GM18909 (cell line): Measurements from ENCODE around the gene C15orf61.

Source experiments
- ATAC-seq: cut with Tn5 transposase; IDR thresholded peaks from one replicate; pipeline ENCODE4 v1.9.1; 2021; ENCODE audit warnings: mild to moderate bottlenecking; ENCODE audit not compliant: unreplicated experiment, poor library complexity

Gene C15orf61

DNA sequence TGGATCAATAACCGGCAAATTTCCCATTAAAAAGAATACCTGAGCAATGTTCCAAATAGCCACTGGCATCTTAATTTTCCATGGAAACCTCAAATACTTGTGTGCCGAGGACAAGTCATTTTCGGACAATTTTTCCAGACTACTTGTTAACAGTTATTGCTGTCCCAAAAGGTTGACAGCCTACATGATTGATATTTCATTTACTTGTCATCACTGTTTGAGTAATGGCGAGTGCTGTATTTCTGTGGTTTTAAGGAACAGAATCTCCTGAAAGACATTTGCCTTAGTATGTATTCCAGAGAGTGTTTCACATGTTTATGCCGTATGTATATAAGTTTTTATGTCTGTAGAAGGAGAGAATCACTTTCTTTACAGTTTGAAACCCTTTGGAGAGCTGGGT lies 58.2 kb downstream of the C15orf61 start:
- no peak for ATAC-seq
